ENCODE measurements around the gene SAE1. TPM values are rescaled to one million over a fixed set of nuclear protein-coding genes. Genes with fewer than 3 reads are reported as not detected.

The SAE1 gene
- total and polyA plus RNA-seq, 2 experiments from 2014 or later, result 143 to 177 TPM

GRCh38 chr19:47129579-47129978, 1.1 kb upstream of the SAE1 start:
- no peak for DNase-seq
- Histone ChIP-seq H3K4me1 (ENCODE audit: insufficient read depth) (peaks cover 5% of the 10 kb centered on the region), H3K27me3 (replicated peaks; ENCODE audit: insufficient read depth) (no peaks in the 10 kb centered on the region), H4K20me1 (ENCODE audit: insufficient read depth) (no peaks in the 10 kb centered on the region), H3F3A (ENCODE audit: insufficient read depth) (peaks cover 6% of the 10 kb centered on the region; the same call in 1 of the 2 replicates), H3K9me3 (ENCODE audit: low read depth) (no peaks in the 10 kb centered on the region), H2AFZ (peak overlapping the region; percentile 92), H3K36me3 (ENCODE audit: low read depth) (no peaks in the 10 kb centered on the region), H3K4me2 (ENCODE audit: unreplicated experiment) (no peak overlapping the region), H3K4me3 (no peak overlapping the region), H3K9me2 (ENCODE audit: insufficient read depth) (no peaks in the 10 kb centered on the region), H3K9ac (no peak overlapping the region), H3K27ac (no peak overlapping the region), H3K79me2 (ENCODE audit: insufficient read depth) (peaks cover 38% of the 10 kb centered on the region)
- no peak for TF ChIP-seq EZH2 (IDR thresholded peaks at IDR 0.05; ENCODE audit: insufficient read depth, poor library complexity, severe bottlenecking)
- 94 to 98% methylated on average over 4 of the region's 4 CpGs for WGBS, 2 experiments (ENCODE audit: low coverage in 1 of 2, low lambda C conversion rate in 2 of 2, missing lambda C conversion rate in 2 of 2)
- in situ Hi-C loops (cut with MboI), result no loop called here

- Histone ChIP-seq H3F3A (ENCODE audit: insufficient read depth) (peaks cover 11% of the 10 kb centered on the region; the same call in 1 of the 2 replicates), H3K4me1 (ENCODE audit: insufficient read depth) (peaks cover 7% of the 10 kb centered on the region), H3K9me2 (ENCODE audit: insufficient read depth) (no peaks in the 10 kb centered on the region), H3K9me3 (ENCODE audit: low read depth) (no peaks in the 10 kb centered on the region), H3K36me3 (ENCODE audit: low read depth) (no peaks in the 10 kb centered on the region), H3K79me2 (ENCODE audit: insufficient read depth) (peaks cover 44% of the 10 kb centered on the region), H4K20me1 (ENCODE audit: insufficient read depth) (no peaks in the 10 kb centered on the region), H2AFZ (peak overlapping the region; percentile 92), H3K27me3 (replicated peaks; ENCODE audit: insufficient read depth) (no peaks in the 10 kb centered on the region), H3K4me3 (0 out of 2 replicates have a peak overlapping the region, but pooled peaks have one; percentile 97), H3K9ac (peak overlapping the region; percentile 42; the same call in 1 of the 2 replicates), H3K4me2 (ENCODE audit: unreplicated experiment) (no peak overlapping the region), H3K27ac (peak overlapping the region; percentile 84)
- TF ChIP-seq EZH2phosphoT487 (IDR thresholded peaks at IDR 0.05; ENCODE audit: insufficient read depth, low read depth) (no peak), EZH2 (IDR thresholded peaks at IDR 0.05; ENCODE audit: insufficient read depth, poor library complexity, severe bottlenecking) (no peak)
- WGBS, 2 experiments (ENCODE audit: low coverage in 1 of 2, low lambda C conversion rate in 2 of 2, missing lambda C conversion rate in 2 of 2), result 55 to 60% methylated on average over 8 of the region's 8 CpGs
- DNase-seq, result no peak
- in situ Hi-C loops (cut with MboI), result no loop called here
Measured at GRCh38 chr19:47130120-47130588, 481 bp upstream of the SAE1 start.

GRCh38 chr19:47132194-47132852, 1.7 kb downstream of the SAE1 start:
- Histone ChIP-seq H3K4me3 (peak overlapping the region; percentile 97), H3K4me2 (ENCODE audit: unreplicated experiment) (peak overlapping the region; percentile 99), H3K4me1 (ENCODE audit: insufficient read depth) (peaks cover 11% of the 10 kb centered on the region), H3K79me2 (ENCODE audit: insufficient read depth) (peaks cover 65% of the 10 kb centered on the region), H3K9ac (peak overlapping the region; percentile 96), H3K27me3 (replicated peaks; ENCODE audit: insufficient read depth) (no peaks in the 10 kb centered on the region), H3K36me3 (ENCODE audit: low read depth) (no peaks in the 10 kb centered on the region), H4K20me1 (ENCODE audit: insufficient read depth) (no peaks in the 10 kb centered on the region), H2AFZ (no peak overlapping the region), H3F3A (ENCODE audit: insufficient read depth) (peaks cover 13% of the 10 kb centered on the region; the same call in 1 of the 2 replicates), H3K27ac (peak overlapping the region; percentile 84; the same call in 1 of the 2 replicates), H3K9me3 (ENCODE audit: low read depth) (no peaks in the 10 kb centered on the region), H3K9me2 (ENCODE audit: insufficient read depth) (no peaks in the 10 kb centered on the region)
- TF ChIP-seq EZH2 (IDR thresholded peaks at IDR 0.05; ENCODE audit: insufficient read depth, poor library complexity, severe bottlenecking) (no peak), EZH2phosphoT487 (IDR thresholded peaks at IDR 0.05; ENCODE audit: insufficient read depth, low read depth) (no peak)
- DNase-seq, result no peak
- in situ Hi-C loops (cut with MboI), result no loop called here
- WGBS, 2 experiments (ENCODE audit: low coverage in 1 of 2, low lambda C conversion rate in 2 of 2, missing lambda C conversion rate in 2 of 2), result 74 to 75% methylated on average over 7 of the region's 7 CpGs

GRCh38 chr19:47133021-47133471, 2.4 kb downstream of the SAE1 start:
- Histone ChIP-seq H3K9me2 (ENCODE audit: insufficient read depth) (no peaks in the 10 kb centered on the region), H3F3A (ENCODE audit: insufficient read depth) (peaks cover 13% of the 10 kb centered on the region; the same call in 1 of the 2 replicates), H3K36me3 (ENCODE audit: low read depth) (no peaks in the 10 kb centered on the region), H2AFZ (no peak overlapping the region), H3K4me3 (0 out of 2 replicates have a peak overlapping the region, but pooled peaks have one; percentile 97), H3K27ac (no peak overlapping the region), H3K9ac (no peak overlapping the region), H3K9me3 (ENCODE audit: low read depth) (no peaks in the 10 kb centered on the region), H3K79me2 (ENCODE audit: insufficient read depth) (peaks cover 73% of the 10 kb centered on the region), H3K4me1 (ENCODE audit: insufficient read depth) (peaks cover 11% of the 10 kb centered on the region), H3K27me3 (replicated peaks; ENCODE audit: insufficient read depth) (no peaks in the 10 kb centered on the region), H3K4me2 (ENCODE audit: unreplicated experiment) (no peak overlapping the region), H4K20me1 (ENCODE audit: insufficient read depth) (no peaks in the 10 kb centered on the region)
- in situ Hi-C loops (cut with MboI), result no loop called here
- TF ChIP-seq EZH2phosphoT487 (IDR thresholded peaks at IDR 0.05; ENCODE audit: insufficient read depth, low read depth) (no peak), EZH2 (IDR thresholded peaks at IDR 0.05; ENCODE audit: insufficient read depth, poor library complexity, severe bottlenecking) (no peak)
- 87 to 90% methylated on average over 11 of the region's 11 CpGs for WGBS, 2 experiments (ENCODE audit: low coverage in 1 of 2, low lambda C conversion rate in 2 of 2, missing lambda C conversion rate in 2 of 2)
- DNase-seq, result no peak
